ENCODE measurements around the gene NOS1. TPM values are rescaled to one million over a fixed set of nuclear protein-coding genes. Genes with fewer than 3 reads are reported as not detected.

NOS1 gene
- total and polyA plus RNA-seq, 2 donors (not counting 3 experiments of a cell fraction or from before 2014, with no cell fraction given), result not detected

DNA sequence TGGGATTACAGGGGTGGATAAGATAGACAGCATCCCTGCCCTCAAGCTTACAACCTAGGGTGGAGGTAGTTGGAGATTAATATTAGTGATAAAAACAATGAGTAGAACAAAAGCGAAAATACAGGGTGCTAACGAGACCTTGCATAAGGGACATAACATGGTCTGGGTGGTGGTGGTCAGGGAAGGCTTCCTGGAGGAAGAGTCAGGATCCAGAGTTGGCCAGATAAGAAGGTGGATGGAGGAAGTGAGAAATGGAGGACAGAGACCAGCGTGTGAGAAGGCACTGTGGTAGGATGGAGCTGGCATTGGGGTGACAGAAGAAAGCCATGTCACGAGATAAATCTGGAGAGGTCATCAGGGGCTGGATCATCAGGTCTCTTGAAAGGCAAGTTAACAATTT is 19.2 kb downstream of the NOS1 start:
- H3K4me3 ChIP-seq (replicated peaks in 1 of 3; ENCODE audit: insufficient read depth in 1 of 3, low read depth in 1 of 3, low read length in 3 of 3), result no peak overlapping the region
- no peaks in the 10 kb centered on the region for H3K4me1 ChIP-seq (ENCODE audit: control insufficient read depth, extremely low read depth, insufficient read depth, low read length)
- no peak overlapping the region for H2AFZ ChIP-seq (ENCODE audit: low read depth, low read length)
- intact Hi-C loops (cut with micrococcal nuclease), result no loop called here
- no peaks in the 10 kb centered on the region for H3K36me3 ChIP-seq (ENCODE audit: control insufficient read depth in 2 of 2, extremely low read depth in 1 of 2, insufficient read depth in 2 of 2, low read length in 2 of 2)
- H3K9me3 ChIP-seq (replicated peaks; ENCODE audit: control insufficient read depth, insufficient read depth, low read length), result no peaks in the 10 kb centered on the region
- no peaks in the 10 kb centered on the region for H3K27me3 ChIP-seq (ENCODE audit: control insufficient read depth in 2 of 2, insufficient read depth in 2 of 2, low read length in 2 of 2)
- BruUV-seq (replicated peaks), result no TSS peak
- H3K79me2 ChIP-seq (ENCODE audit: control insufficient read depth, insufficient read depth, low read length), result no peaks in the 10 kb centered on the region
- DNase-seq (ENCODE audit: low read depth, low spot score), result no peak
- ChIA-PET POLR2A (no interaction called here), CTCF (interaction anchor here (1.3 to 2.8 kb wide), 2 partner anchors 25 to 515 kb away, joined by 5 to 11 read pairs; no protein-coding TSS in a partner anchor)
- H3K9ac ChIP-seq (replicated peaks; ENCODE audit: extremely low read depth, insufficient read depth, low read length), result no peak overlapping the region
- no peak for FAIRE-seq
- no peaks in the 10 kb centered on the region for H3K9me1 ChIP-seq (replicated peaks; ENCODE audit: control insufficient read depth, extremely low read depth, insufficient read depth, low read length)
- no peak overlapping the region for H3K4me2 ChIP-seq (ENCODE audit: insufficient read depth, low read length)
- no peak overlapping the region for H3K27ac ChIP-seq (ENCODE audit: insufficient read depth, low read depth, low read length)
- dilution Hi-C loops (cut with MboI; ENCODE audit: extremely low pct_ligation_motif_present, low sequenced_read_pairs), result no loop called here
- TF ChIP-seq POLR2A (IDR thresholded peaks at IDR 0.05; ENCODE audit: low read depth, low read length) (no peak), EZH2 (IDR thresholded peaks at IDR 0.05; ENCODE audit: borderline replicate concordance, low read depth, low read length, severe bottlenecking) (no peak), MYC (IDR thresholded peaks at IDR 0.05; ENCODE audit: low read depth, low read length) (no peak), GATA2 (IDR thresholded peaks at IDR 0.05; ENCODE audit: insufficient read depth, insufficient read length, low read depth, low read length) (no peak), POLR2AphosphoS5 (IDR thresholded peaks at IDR 0.05; ENCODE audit: insufficient read depth, low read depth, low read length) (no peak), JUN (IDR thresholded peaks at IDR 0.05; ENCODE audit: borderline replicate concordance, insufficient read depth, insufficient read length, low read depth) (no peak), FOS (IDR thresholded peaks at IDR 0.05; ENCODE audit: borderline replicate concordance, insufficient read depth, low read length) (no peak)
- TF ChIP-seq, protein P1, sequence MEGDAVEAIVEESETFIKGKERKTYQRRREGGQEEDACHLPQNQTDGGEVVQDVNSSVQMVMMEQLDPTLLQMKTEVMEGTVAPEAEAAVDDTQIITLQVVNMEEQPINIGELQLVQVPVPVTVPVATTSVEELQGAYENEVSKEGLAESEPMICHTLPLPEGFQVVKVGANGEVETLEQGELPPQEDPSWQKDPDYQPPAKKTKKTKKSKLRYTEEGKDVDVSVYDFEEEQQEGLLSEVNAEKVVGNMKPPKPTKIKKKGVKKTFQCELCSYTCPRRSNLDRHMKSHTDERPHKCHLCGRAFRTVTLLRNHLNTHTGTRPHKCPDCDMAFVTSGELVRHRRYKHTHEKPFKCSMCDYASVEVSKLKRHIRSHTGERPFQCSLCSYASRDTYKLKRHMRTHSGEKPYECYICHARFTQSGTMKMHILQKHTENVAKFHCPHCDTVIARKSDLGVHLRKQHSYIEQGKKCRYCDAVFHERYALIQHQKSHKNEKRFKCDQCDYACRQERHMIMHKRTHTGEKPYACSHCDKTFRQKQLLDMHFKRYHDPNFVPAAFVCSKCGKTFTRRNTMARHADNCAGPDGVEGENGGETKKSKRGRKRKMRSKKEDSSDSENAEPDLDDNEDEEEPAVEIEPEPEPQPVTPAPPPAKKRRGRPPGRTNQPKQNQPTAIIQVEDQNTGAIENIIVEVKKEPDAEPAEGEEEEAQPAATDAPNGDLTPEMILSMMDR (IDR thresholded peaks at IDR 0.05; ENCODE audit: extremely low read depth in 1 of 2, insufficient read depth in 1 of 2, low read depth in 1 of 2, low read length in 2 of 2), result no peak
- TF ChIP-seq, protein P2, sequence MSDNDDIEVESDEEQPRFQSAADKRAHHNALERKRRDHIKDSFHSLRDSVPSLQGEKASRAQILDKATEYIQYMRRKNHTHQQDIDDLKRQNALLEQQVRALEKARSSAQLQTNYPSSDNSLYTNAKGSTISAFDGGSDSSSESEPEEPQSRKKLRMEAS (IDR thresholded peaks at IDR 0.05; ENCODE audit: insufficient read depth, insufficient read length), result no peak
- no peaks in the 10 kb centered on the region for H4K20me1 ChIP-seq (replicated peaks; ENCODE audit: control insufficient read depth, extremely low read depth, insufficient read depth, low read length)

Data from endothelial cell of umbilical vein (primary cell).